ENCODE results near the gene STK24. TPM values are rescaled to one million over a fixed set of nuclear protein-coding genes. Genes with fewer than 3 reads are reported as not detected.

STK24 gene
- total and polyA plus RNA-seq, 2 of the 4 experiments (the other 2 are of a cell fraction) = 29.2 to 43.4 TPM

- Histone ChIP-seq H3K18ac (ENCODE audit: low read depth, low read length) (no peak overlapping the region), H4K5ac (ENCODE audit: low read depth, low read length) (no peak overlapping the region), H3K36me3 (ENCODE audit: control insufficient read depth, insufficient read depth, low read length) (peaks cover 14% of the 10 kb centered on the region), H2AK9ac (replicated peaks; ENCODE audit: low read depth, low read length, poor library complexity) (no peak overlapping the region), H4K8ac (ENCODE audit: low read depth in 2 of 2, low read length in 2 of 2) (no peak overlapping the region), H2BK5ac (ENCODE audit: low read depth, low read length, poor library complexity, severe bottlenecking) (no peak overlapping the region), H3K4me2 (ENCODE audit: low read depth, low read length) (no peak overlapping the region), H2BK20ac (ENCODE audit: low read depth, low read length) (no peak overlapping the region), H2AK5ac (ENCODE audit: low read depth, low read length) (no peak overlapping the region), H3K4me3 (ENCODE audit: insufficient read depth, low read depth, low read length) (no peak overlapping the region), H3K79me1 (ENCODE audit: low read depth in 1 of 2, low read length in 2 of 2) (peaks cover 48 to 87% of the 10 kb centered on the region in 2 experiments), H3K14ac (replicated peaks; ENCODE audit: low read depth, low read length) (no peak overlapping the region), H2BK15ac (ENCODE audit: low read depth, low read length) (no peak overlapping the region), H3K9ac (ENCODE audit: low read depth, low read length) (no peak overlapping the region), H3K4me1 (ENCODE audit: control insufficient read depth, insufficient read depth, low read length) (peaks cover 2% of the 10 kb centered on the region; the same call in 1 of the 2 replicates), H3K23ac (ENCODE audit: low read depth, low read length) (no peak overlapping the region), H3K9me3 (ENCODE audit: control insufficient read depth, insufficient read depth, low read length) (no peaks in the 10 kb centered on the region), H4K20me1 (ENCODE audit: insufficient read depth, low read length) (peaks cover 23% of the 10 kb centered on the region), H2BK120ac (ENCODE audit: low read depth, low read length) (no peak overlapping the region), H3K9me1 (ENCODE audit: insufficient read depth, low read length) (peaks cover 25% of the 10 kb centered on the region), H3K27ac (ENCODE audit: insufficient read depth, low read length) (no peak overlapping the region), H3K27me3 (ENCODE audit: control insufficient read depth, insufficient read depth, low read length) (no peaks in the 10 kb centered on the region), H4K91ac (ENCODE audit: insufficient read depth, low read depth, low read length) (no peak overlapping the region), H3K4ac (ENCODE audit: low read depth, low read length) (no peak overlapping the region), H3K56ac (ENCODE audit: extremely low read depth, insufficient read depth, low read length) (no peak overlapping the region), H2AFZ (replicated peaks; ENCODE audit: low read length, poor library complexity) (no peak overlapping the region)
- ATAC-seq (ENCODE audit: low read depth) = no peak
- ChIA-PET CTCF (interaction anchor here (1.1 kb wide), 1 partner anchor 20 kb away, joined by 4 read pairs; no protein-coding TSS in a partner anchor), POLR2A (ENCODE audit: unreplicated experiment) (no interaction called here)
- intact Hi-C loops (cut with micrococcal nuclease) = no loop called here
- dilution Hi-C loops (cut with HindIII; ENCODE audit: low sequenced_read_pairs, unreplicated experiment) = no loop called here
- WGBS, 2 experiments (ENCODE audit: extremely low coverage in 2 of 2, insufficient read length in 1 of 2) = no CpG with 5 or more reads among the region's 4 CpGs
- TF ChIP-seq CHD1 (IDR thresholded peaks at IDR 0.05; ENCODE audit: low read depth, low read length) (no peak), FOS (IDR thresholded peaks at IDR 0.05; ENCODE audit: low read depth, low read length) (no peak), MXI1 (IDR thresholded peaks at IDR 0.05; ENCODE audit: borderline replicate concordance, low read depth, low read length) (no peak)
- BruUV-seq (replicated peaks) = no TSS peak
- no peak for DNase-seq
- in situ Hi-C loops (cut with MboI; ENCODE audit: low sequenced_read_pairs) = no loop called here
Observed at GRCh38 chr13:98515818-98516465, 61.0 kb downstream of the STK24 start.
